HG02938 (cell line): ENCODE data around the gene ATP8A1.
A peak's percentile ranks its signal among the peaks of the same experiment; 100 is the strongest.
"Not testable (repeated sequence)": the region's sequence is repeated elsewhere in the genome, so short reads cannot be mapped to it uniquely, and the experiment has no call there.

Source experiments
- ATAC-seq: cut with Tn5 transposase; IDR thresholded peaks from one replicate; pipeline ENCODE4 v1.9.1; 2021; ENCODE audit warnings: mild to moderate bottlenecking, moderate library complexity; ENCODE audit not compliant: unreplicated experiment

Gene ATP8A1

GRCh38 chr4:42656944-42657792, at the start of gene ATP8A1:
ATP8A1 (minus strand) TSS chr4:42657105; CDS start chr4:42656873, 232 bp downstream.
- ATAC-seq: peak; percentile 70

- no peak for ATAC-seq
Observed at GRCh38 chr4:42706086-42706485, 49.2 kb upstream of the ATP8A1 start.

GRCh38 chr4:42703813-42704212, 46.9 kb upstream of the ATP8A1 start:
- no peak for ATAC-seq

GRCh38 chr4:42702895-42703294, 46.0 kb upstream of the ATP8A1 start:
- no peak for ATAC-seq

DNA sequence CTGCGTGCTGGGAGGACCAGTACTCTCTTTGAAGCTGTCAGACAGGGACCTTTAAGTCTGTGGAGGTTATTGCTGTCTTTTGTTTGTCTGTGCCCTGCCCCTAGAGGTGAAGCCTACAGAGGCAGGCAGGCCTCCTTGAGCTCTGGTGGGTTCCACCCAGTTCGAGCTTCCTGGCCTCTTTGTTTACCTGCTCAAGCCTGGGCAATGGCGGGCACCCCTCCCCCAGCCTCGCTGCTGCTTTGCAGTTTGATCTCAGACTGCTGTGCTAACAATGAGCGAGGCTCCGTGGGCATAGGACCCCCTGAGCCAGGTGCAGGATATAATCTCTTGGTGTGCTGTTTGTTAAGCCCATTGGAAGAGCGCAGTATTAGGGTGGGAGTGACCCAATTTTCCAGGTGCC, 44.9 kb upstream of the ATP8A1 start:
- not testable (repeated sequence) for ATAC-seq

- no peak for ATAC-seq
Observed at GRCh38 chr4:42690537-42690936, 33.6 kb upstream of the ATP8A1 start.

DNA sequence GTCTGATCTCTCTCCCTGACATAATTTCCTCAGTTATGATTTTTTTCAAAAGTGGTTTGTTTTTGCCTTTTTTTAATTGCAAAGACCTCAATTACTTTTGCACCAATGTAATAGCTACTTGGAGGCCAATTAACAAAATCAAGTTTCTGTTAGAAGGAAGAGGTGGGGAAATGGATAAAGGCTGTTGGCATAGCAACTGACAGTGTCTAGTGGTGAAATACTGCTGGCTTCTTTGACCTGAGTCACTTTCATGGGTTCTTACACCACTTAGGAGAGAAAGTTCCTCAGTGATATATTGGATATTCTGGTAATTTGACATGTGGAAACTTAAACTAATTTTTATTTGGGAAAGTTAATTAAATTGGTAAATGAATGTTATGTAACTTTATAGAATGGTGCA, 26.5 kb upstream of the ATP8A1 start:
- ATAC-seq: no peak

DNA sequence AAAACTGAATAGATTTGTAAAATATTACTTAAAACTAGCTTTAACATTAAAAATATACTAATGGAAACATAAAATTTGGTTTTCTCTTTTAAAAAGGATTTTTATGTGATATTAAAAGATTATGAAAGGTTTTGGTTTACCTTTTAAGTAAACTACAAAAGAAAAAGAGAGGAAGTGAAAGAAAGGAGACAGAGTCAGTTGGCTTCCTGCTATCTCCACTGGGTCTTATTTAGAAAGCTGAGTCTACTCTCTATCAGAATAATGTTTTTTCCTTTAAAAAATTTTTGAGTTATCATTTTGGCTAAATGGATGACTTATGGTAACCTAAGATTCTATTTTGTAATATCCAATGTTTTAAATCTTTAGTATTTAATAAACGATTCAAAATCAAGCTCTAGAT, 21.6 kb upstream of the ATP8A1 start:
- ATAC-seq: no peak

- ATAC-seq: no peak
Observed at GRCh38 chr4:42676066-42676951, 19.4 kb upstream of the ATP8A1 start.

DNA sequence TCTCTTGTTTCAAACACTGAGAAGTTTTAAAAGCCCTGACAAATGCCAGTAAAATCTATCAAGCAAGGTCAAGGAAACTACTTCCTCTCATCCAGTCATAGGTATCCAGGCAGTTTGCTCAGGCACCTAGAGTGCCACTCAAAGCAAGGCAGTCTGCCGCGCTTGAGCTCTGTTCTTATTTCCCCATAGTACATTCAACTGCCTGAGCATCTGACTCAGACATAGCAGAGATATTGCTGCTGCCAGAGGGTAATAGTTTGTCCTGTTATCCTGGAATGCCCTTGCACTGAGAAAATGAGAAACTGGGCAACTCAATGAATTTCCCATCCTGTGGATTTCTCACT, 16.1 kb upstream of the ATP8A1 start:
- peak; percentile 60 for ATAC-seq

GRCh38 chr4:42672359-42673081, 15.6 kb upstream of the ATP8A1 start:
- peak; percentile 11 for ATAC-seq

DNA sequence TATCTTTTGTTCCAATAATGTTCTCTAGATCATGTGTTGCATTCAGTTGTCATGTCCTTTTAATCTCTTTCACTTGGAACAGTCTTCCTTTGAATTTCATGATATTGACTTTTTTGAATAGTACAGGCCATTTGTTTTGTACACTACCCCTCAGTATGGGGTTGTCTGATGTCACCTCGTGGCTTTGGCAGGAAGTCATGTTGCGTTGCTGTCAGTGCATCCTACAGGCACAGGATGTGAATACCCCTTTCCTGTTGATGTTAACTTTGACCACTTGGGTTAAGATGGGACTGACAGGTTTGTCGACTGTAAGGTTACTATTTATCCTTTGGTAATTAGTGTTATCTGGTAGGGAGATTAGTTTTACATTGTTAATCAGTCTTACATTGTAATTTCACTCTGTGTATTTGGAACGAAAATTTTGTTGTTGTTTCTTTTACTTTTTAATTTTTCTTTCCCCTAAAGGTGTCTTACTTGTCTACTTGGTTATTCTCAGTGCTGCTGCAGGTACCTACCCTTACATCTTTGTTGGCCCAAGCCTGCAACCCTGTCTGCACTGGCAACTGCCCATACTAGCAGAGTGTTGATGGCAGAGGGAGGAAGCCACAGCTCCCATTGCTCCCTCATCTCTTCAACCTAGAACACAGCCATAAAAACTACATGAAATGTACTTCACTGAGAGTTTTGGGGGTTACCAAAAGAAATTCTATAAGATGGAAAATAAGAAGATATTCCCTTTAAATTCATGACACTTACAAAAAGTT, 14.7 kb upstream of the ATP8A1 start:
- peak; percentile 79 for ATAC-seq

- no peak for ATAC-seq
Observed at GRCh38 chr4:42658261-42658660, 1.4 kb upstream of the ATP8A1 start.

DNA sequence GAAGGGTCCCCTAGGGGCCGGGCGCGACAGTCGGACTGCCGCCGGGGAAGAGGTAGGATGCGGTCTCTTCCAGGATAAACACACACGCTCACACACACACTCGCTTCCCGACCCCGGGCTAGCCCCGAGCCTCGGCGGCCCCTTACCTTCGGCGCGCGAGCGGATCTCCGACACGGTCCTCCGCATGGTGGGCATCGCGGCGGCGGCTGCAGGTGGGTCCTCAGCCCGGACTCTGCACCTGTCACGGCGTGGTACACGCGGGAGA, 294 bp downstream of the ATP8A1 start:
- ATAC-seq: no peak

GRCh38 chr4:42655921-42656678, 805 bp downstream of the ATP8A1 start:
- peak; percentile 15 for ATAC-seq

GRCh38 chr4:42655269-42655637, 1.7 kb downstream of the ATP8A1 start:
- no peak for ATAC-seq

DNA sequence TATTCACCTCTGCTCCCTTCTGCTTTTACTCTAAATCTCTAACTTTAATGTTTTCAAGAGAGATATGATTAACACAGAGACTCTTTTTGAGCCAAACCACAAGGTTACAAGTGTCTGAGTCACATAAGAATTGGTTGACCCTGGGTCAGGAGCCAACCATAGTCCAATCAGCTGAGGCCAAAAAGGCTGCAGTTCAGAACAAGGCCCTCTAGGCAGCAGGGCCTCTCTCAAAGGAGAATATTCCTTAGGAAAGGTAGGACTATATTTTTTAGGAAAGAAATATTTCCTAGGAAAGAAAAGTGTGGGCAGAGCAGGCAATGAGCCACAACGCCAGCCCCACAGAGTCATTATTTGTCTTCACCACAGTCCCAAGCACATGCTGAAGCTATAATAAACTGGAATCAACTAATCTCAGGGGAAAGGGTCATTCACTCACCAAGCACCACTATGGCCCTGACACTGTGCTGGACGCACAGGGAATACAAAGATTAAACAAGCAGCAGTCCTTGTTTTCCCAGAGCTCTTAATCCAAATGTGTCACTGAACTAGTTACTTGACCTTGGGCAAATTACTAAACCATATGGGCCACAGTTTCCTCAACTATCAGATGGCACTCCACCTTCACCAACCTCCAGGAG, 2.2 kb downstream of the ATP8A1 start:
- peak; percentile 30 for ATAC-seq

DNA sequence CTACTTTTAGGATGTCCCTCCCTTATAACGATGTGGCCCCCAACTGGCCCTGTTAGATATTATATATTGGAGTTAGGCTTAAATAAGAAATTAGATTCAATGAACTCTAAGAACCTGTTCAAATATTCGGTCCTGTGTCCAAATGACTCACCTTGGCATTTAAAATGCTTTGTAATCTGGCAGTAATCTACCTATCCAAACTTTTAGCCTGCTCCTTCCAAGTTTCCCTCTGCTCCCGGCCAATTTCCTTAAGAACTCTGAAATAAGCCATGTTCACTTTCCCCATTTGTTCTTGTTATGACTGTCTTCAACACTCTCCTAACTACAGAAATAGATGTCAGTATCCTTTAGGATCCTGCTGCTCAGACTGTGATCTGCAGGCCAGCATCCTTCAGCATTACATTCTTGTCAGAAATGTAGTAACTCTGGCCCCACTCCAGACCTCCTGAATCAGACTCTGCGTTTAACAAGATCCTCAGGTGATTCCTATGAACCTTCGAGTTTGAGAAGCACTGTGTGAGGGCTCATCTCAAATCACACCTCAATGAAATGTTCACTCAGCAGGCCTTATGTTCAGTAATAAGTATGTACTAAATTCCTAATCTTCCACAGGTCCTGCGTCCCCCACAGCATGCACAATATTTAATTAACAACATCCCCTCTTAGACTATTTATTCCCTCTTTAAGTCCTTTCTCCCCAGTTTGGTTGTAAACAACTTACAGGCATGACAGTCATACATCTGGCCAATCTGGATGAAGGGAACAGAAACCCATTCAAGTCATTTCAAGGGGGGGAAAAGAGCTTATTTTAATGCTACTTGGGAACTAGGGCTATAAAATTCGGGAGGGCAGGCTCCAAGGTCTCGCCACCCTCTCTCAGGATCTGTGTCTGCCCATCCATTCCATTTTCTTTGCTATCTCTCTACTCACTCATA, 3.0 kb downstream of the ATP8A1 start:
- no peak for ATAC-seq
